ENCODE measurements around the gene EML6. TPM values are rescaled to one million over a fixed set of nuclear protein-coding genes. Genes with fewer than 3 reads are reported as not detected.

Gene EML6
- total and polyA plus RNA-seq, 2 of the 13 experiments (the other 11 are each of a cell fraction or from before 2014, with no cell fraction given), result 17.2 to 32.4 TPM

GRCh38 chr2:54763636-54764291 lies 40.3 kb downstream of the EML6 start (continued):
- TF ChIP-seq ZNF770 (CRISPR knock-in tag; IDR thresholded peaks at IDR 0.05), result peak; percentile 87
- TF ChIP-seq MAFK (conservative IDR thresholded peaks at IDR 0.05 in 1 of 2, IDR thresholded peaks at IDR 0.05 in 1 of 2; ENCODE audit: low read length in 2 of 2), result peak; percentile 75 to 89
- no peak for TF ChIP-seq ZNF724P (CRISPR knock-in tag; IDR thresholded peaks at IDR 0.05; ENCODE audit: borderline replicate concordance)
- TF ChIP-seq SALL1 (CRISPR knock-in tag; IDR thresholded peaks at IDR 0.05), result peak; percentile 28; the same call in 1 of the 2 replicates
- TF ChIP-seq ZNF430 (CRISPR knock-in tag; IDR thresholded peaks at IDR 0.05), result 0 out of 2 replicates have a peak, but pooled peaks have one; percentile 31
- TF ChIP-seq ZMYM4 (CRISPR knock-in tag; IDR thresholded peaks at IDR 0.05), result peak; percentile 49; the same call in 1 of the 2 replicates

DNA sequence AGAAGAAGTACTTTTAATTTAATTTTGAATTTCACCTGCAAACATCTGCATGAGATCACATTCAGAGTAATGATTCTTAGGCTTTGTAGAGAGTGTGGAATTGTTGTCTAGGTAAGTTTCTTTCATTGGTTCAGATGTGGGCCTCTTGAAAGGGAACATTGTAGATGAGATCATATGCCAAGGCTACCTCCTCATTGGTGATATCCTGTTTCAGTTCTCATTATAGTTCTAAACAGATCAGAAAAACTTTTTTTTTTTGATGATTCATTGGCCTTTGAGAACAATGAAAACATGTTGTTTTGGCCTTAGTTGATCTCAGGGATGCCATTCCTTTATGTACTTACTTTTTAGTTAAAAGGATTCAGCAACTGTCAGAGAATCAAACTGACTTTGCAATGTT lies 44.5 kb downstream of the EML6 start:
- no peak overlapping the region for H3K4me2 ChIP-seq (ENCODE audit: low read depth, low read length)
- no TSS peak for BruUV-seq (replicated peaks)
- intact Hi-C loops (cut with micrococcal nuclease; ENCODE audit: unreplicated experiment), result no loop called here

More for the DNA sequence above, 44.5 kb downstream of the EML6 start:
- POLR2A ChIA-PET, result no interaction called here
- FAIRE-seq (no peak), DNase-seq (ENCODE audit: low spot score) (no peak), ATAC-seq (no peak)
- H3K36me3 ChIP-seq (replicated peaks in 1 of 2; ENCODE audit: control insufficient read depth in 1 of 2, insufficient read depth in 2 of 2, low read length in 2 of 2), result no peaks in the 10 kb centered on the region
- no peaks in the 10 kb centered on the region for H3K9me3 ChIP-seq (ENCODE audit: low read length)
- CTCF ChIA-PET (ENCODE audit: low intra/inter-chr PET ratio, low total read pairs), result no interaction called here
- H4K20me1 ChIP-seq (ENCODE audit: insufficient read depth, low read length), result no peaks in the 10 kb centered on the region
- no peaks in the 10 kb centered on the region for H3K27me3 ChIP-seq (ENCODE audit: control insufficient read depth in 1 of 2, insufficient read depth in 2 of 2, low read length in 2 of 2)
- TF ChIP-seq MIER2 (CRISPR knock-in tag; IDR thresholded peaks at IDR 0.05) (no peak), ZNF138 (CRISPR knock-in tag; IDR thresholded peaks at IDR 0.05; ENCODE audit: low read depth) (no peak)
- no peak overlapping the region for H3K27ac ChIP-seq (ENCODE audit: extremely low read length, insufficient read depth, low read length)
- H2AFZ ChIP-seq (ENCODE audit: low read length), result no peak overlapping the region
- H3K4me3 ChIP-seq (replicated peaks in 1 of 3; ENCODE audit: insufficient read depth in 1 of 3, low read depth in 2 of 3, low read length in 3 of 3), result no peak overlapping the region
- no peak overlapping the region for H3K9ac ChIP-seq (ENCODE audit: insufficient read depth, low read depth, low read length)
- 0 out of 2 replicates have a peak, but pooled peaks cover 5% of the 10 kb centered on the region for H3K4me1 ChIP-seq (ENCODE audit: insufficient read depth, low read length)
- in situ Hi-C loops (cut with HindIII; ENCODE audit: extremely low pct_ligation_motif_present, low pct_unique_long_range_greater_than_20kb), result no loop called here
- no peaks in the 10 kb centered on the region for H3K79me2 ChIP-seq (ENCODE audit: insufficient read depth, low read length)
